ENCODE measurements around the gene PRTFDC1. TPM values are rescaled to one million over a fixed set of nuclear protein-coding genes. Genes with fewer than 3 reads are reported as not detected.
"Not testable (repeated sequence)": the region's sequence is repeated elsewhere in the genome, so short reads cannot be mapped to it uniquely, and the experiment has no call there.

Gene PRTFDC1
- total and polyA plus RNA-seq, 2 donors = 6.1 to 9.1 TPM

DNA sequence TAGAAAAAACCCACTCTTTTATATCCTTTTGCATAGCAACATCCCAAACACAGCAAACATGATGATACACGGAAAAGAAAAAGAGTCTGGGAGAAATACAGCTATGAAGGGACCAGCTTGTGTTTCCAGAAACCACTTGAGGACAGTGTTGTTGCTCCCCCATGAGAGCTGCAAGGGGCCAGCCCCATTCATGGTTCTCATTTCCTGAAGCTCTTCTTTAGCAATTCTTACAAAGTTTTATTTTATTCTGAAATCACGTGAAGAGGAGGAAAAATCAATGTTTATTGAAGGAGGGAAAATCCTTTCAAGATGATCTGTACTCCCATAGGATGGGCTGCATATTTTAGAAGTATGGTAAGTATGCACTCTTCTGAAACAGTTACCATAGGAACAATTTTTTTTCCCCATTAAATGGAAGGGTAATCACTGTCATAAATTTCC is 17.5 kb upstream of the PRTFDC1 start:
- WGBS = 97% methylated on average over 2 of the region's 2 CpGs
- H3K4me3 ChIP-seq (ENCODE audit: low read length in 2 of 2) = no peak overlapping the region
- no peaks in the 10 kb centered on the region for H3K36me3 ChIP-seq (ENCODE audit: control insufficient read depth in 2 of 2, insufficient read depth in 2 of 2, low read length in 1 of 2)
- H3K4me1 ChIP-seq (ENCODE audit: control insufficient read depth in 2 of 2, insufficient read depth in 2 of 2, low read length in 2 of 2) = no peaks in the 10 kb centered on the region
- peak overlapping the region in 1 of 2 donors; percentile 24 for H3K27ac ChIP-seq (ENCODE audit: low read depth in 1 of 2, low read length in 1 of 2)
- H3K9me3 ChIP-seq (ENCODE audit: control insufficient read depth in 2 of 2, insufficient read depth in 1 of 2, low read length in 1 of 2) = no peaks in the 10 kb centered on the region
- no peaks in the 10 kb centered on the region for H3K27me3 ChIP-seq (ENCODE audit: control insufficient read depth in 2 of 2, insufficient read depth in 1 of 2, low read length in 1 of 2)
- DNase-seq (ENCODE audit: low read depth in 6 of 9, low spot score in 9 of 9) = no peak

DNA sequence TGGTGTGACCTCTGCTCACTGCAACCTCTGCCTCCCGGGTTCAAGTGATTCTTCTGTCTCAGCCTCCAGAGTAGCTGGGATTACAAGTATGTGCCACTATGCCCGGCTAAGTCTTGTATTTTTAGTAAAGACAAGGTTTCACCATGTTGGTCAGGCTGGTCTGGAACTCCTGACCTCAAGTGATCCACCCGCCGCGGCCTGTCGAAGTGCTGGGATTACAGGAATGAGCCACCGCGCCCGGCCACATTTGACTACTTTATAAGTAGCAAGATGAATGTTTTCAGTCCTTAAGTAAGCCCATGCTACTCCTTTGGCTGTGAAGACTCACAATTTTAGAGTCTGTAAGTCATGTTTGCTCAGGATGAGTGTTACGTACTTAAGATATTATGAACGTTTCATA is 16.5 kb upstream of the PRTFDC1 start:
- H3K27me3 ChIP-seq (ENCODE audit: control insufficient read depth in 2 of 2, insufficient read depth in 1 of 2, low read length in 1 of 2); H3K4me1 ChIP-seq (ENCODE audit: control insufficient read depth in 2 of 2, insufficient read depth in 2 of 2, low read length in 2 of 2); H3K36me3 ChIP-seq (ENCODE audit: control insufficient read depth in 2 of 2, insufficient read depth in 2 of 2, low read length in 1 of 2); H3K27ac ChIP-seq (ENCODE audit: low read depth in 1 of 2, low read length in 1 of 2); H3K4me3 ChIP-seq (ENCODE audit: low read length in 2 of 2); DNase-seq (ENCODE audit: low read depth in 6 of 9, low spot score in 9 of 9); H3K9me3 ChIP-seq (ENCODE audit: control insufficient read depth in 2 of 2, insufficient read depth in 1 of 2, low read length in 1 of 2): not testable (repeated sequence)
- WGBS = 99% methylated on average over 11 of the region's 11 CpGs

- Histone ChIP-seq H3K4me1 (ENCODE audit: control insufficient read depth in 2 of 2, insufficient read depth in 2 of 2, low read length in 2 of 2) (no peaks in the 10 kb centered on the region), H3K9me3 (ENCODE audit: control insufficient read depth in 2 of 2, insufficient read depth in 1 of 2, low read length in 1 of 2) (no peaks in the 10 kb centered on the region), H3K27me3 (ENCODE audit: control insufficient read depth in 2 of 2, insufficient read depth in 1 of 2, low read length in 1 of 2) (no peaks in the 10 kb centered on the region), H3K4me3 (ENCODE audit: low read length in 2 of 2) (no peak overlapping the region), H3K27ac (ENCODE audit: low read depth in 1 of 2, low read length in 1 of 2) (no peak overlapping the region), H3K36me3 (ENCODE audit: control insufficient read depth in 2 of 2, insufficient read depth in 2 of 2, low read length in 1 of 2) (no peaks in the 10 kb centered on the region)
- 95% methylated on average over 7 of the region's 7 CpGs for WGBS
- DNase-seq (ENCODE audit: low read depth in 6 of 9, low spot score in 9 of 9) = no peak
Measured at GRCh38 chr10:24968349-24968748, 15.9 kb upstream of the PRTFDC1 start.

DNA sequence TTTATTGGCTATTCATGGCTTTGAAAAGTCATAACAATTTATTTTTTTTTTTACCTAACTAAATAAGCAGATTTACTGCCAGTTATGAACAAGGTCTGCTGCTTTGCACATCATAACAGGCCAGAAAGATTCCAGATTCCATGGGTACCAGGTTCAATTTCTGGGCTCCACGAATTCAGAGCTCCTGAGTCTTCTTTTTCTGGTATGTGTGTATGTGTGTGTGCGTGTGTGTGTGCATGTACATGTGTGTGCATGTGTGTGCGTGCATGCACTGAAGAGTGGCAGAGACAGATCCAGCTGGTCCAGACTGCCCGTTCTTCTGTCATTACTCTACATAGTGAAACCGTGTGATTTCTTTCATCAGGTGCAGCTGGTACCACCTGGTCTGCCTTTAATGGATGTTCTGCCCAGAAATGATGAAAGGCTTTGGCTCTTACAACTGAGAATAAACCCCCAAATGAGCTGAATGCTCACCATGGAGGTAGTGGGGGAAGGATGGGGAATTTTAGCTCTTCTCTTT is 14.6 kb upstream of the PRTFDC1 start:
- no peaks in the 10 kb centered on the region for H3K4me1 ChIP-seq (ENCODE audit: control insufficient read depth in 2 of 2, insufficient read depth in 2 of 2, low read length in 2 of 2)
- no peaks in the 10 kb centered on the region for H3K36me3 ChIP-seq (ENCODE audit: control insufficient read depth in 2 of 2, insufficient read depth in 2 of 2, low read length in 1 of 2)
- no peaks in the 10 kb centered on the region for H3K27me3 ChIP-seq (ENCODE audit: control insufficient read depth in 2 of 2, insufficient read depth in 1 of 2, low read length in 1 of 2)
- H3K27ac ChIP-seq (ENCODE audit: low read depth in 1 of 2, low read length in 1 of 2) = no peak overlapping the region
- no peak for DNase-seq (ENCODE audit: low read depth in 6 of 9, low spot score in 9 of 9)
- H3K4me3 ChIP-seq (ENCODE audit: low read length in 2 of 2) = no peak overlapping the region
- no peaks in the 10 kb centered on the region for H3K9me3 ChIP-seq (ENCODE audit: control insufficient read depth in 2 of 2, insufficient read depth in 1 of 2, low read length in 1 of 2)
- whole genome bisulfite sequencing = 95% methylated on average over 5 of the region's 5 CpGs

DNA sequence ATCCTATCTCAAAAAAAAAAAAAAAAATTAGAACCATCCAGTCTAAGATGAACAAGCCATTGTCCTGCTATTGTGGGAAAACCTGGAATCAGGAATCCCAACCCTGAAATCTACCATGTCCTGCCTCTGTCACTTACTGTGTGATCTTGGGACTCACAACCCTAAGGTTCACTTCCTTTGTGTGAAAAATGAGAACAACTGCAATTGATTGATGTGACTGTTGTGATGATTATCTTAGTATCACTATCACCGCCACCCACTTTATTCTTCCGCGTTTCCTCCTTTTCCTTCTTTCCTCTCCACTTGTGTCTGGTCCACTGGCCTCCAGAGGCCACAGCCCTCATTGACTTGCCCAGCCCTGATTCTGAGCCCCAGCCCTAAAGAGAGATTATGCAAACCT is 12.6 kb upstream of the PRTFDC1 start:
- 99% methylated on average over 3 of the region's 3 CpGs for WGBS
- Histone ChIP-seq H3K4me1 (ENCODE audit: control insufficient read depth in 2 of 2, insufficient read depth in 2 of 2, low read length in 2 of 2) (no peaks in the 10 kb centered on the region), H3K27ac (ENCODE audit: low read depth in 1 of 2, low read length in 1 of 2) (no peak overlapping the region), H3K9me3 (ENCODE audit: control insufficient read depth in 2 of 2, insufficient read depth in 1 of 2, low read length in 1 of 2) (no peaks in the 10 kb centered on the region), H3K36me3 (ENCODE audit: control insufficient read depth in 2 of 2, insufficient read depth in 2 of 2, low read length in 1 of 2) (no peaks in the 10 kb centered on the region), H3K27me3 (ENCODE audit: control insufficient read depth in 2 of 2, insufficient read depth in 1 of 2, low read length in 1 of 2) (no peaks in the 10 kb centered on the region), H3K4me3 (ENCODE audit: low read length in 2 of 2) (no peak overlapping the region)
- DNase-seq (ENCODE audit: low read depth in 6 of 9, low spot score in 9 of 9) = no peak

DNA sequence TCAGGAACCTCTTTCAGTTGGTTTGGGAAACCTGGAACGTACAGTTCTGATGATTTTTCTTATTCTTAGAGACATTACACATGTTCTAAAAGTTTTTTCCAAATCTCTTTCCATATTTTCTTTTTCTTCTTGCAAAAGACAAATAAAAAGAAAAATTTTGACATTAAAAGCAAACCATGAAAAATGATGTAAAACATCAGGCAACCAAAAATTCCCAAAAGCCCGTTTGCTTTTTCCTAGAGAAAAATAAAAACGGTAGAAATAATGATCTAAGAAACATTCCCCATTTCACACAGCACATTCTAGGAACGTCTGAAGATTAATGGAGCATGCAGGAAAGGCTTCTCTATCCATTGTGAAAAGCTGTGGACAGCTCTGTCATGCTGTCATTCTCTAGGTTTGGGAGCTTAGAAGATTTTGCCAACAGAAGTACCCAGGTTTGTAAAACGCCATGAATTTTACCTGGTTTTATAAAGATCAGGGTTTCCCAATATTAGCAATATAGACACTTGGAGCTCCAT is 11.2 kb upstream of the PRTFDC1 start:
- no peak for DNase-seq (ENCODE audit: low read depth in 6 of 9, low spot score in 9 of 9)
- Histone ChIP-seq H3K9me3 (ENCODE audit: control insufficient read depth in 2 of 2, insufficient read depth in 1 of 2, low read length in 1 of 2) (no peaks in the 10 kb centered on the region), H3K4me3 (ENCODE audit: low read length in 2 of 2) (no peak overlapping the region), H3K27ac (ENCODE audit: low read depth in 1 of 2, low read length in 1 of 2) (no peak overlapping the region), H3K27me3 (ENCODE audit: control insufficient read depth in 2 of 2, insufficient read depth in 1 of 2, low read length in 1 of 2) (no peaks in the 10 kb centered on the region), H3K4me1 (ENCODE audit: control insufficient read depth in 2 of 2, insufficient read depth in 2 of 2, low read length in 2 of 2) (no peaks in the 10 kb centered on the region), H3K36me3 (ENCODE audit: control insufficient read depth in 2 of 2, insufficient read depth in 2 of 2, low read length in 1 of 2) (no peaks in the 10 kb centered on the region)
- WGBS = 93% methylated on average over 5 of the region's 5 CpGs

DNA sequence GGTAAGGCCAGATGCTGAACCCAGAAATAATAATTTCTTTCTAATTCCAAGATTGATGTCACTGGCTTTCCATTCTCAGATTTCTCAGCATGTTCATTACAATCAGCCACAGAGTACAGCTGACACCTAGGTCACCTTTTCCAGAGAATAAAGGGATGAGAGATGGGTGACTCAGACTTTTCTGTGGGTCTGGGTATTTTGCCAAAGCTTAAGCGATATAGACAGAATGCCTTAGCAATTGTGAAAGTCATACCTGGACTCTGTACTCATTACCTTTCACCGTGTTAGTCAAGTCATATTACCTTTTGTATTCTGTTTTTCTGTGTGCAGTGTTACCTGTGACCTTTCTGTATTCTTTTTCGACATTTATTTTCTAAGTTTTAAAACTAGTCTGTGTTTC is 10.6 kb upstream of the PRTFDC1 start:
- Histone ChIP-seq H3K27me3 (ENCODE audit: control insufficient read depth in 2 of 2, insufficient read depth in 1 of 2, low read length in 1 of 2) (no peaks in the 10 kb centered on the region), H3K4me1 (ENCODE audit: control insufficient read depth in 2 of 2, insufficient read depth in 2 of 2, low read length in 2 of 2) (no peaks in the 10 kb centered on the region), H3K4me3 (ENCODE audit: low read length in 2 of 2) (no peak overlapping the region), H3K36me3 (ENCODE audit: control insufficient read depth in 2 of 2, insufficient read depth in 2 of 2, low read length in 1 of 2) (no peaks in the 10 kb centered on the region), H3K9me3 (ENCODE audit: control insufficient read depth in 2 of 2, insufficient read depth in 1 of 2, low read length in 1 of 2) (no peaks in the 10 kb centered on the region), H3K27ac (ENCODE audit: low read depth in 1 of 2, low read length in 1 of 2) (no peak overlapping the region)
- WGBS = 62% methylated on average over 3 of the region's 3 CpGs
- DNase-seq (ENCODE audit: low read depth in 6 of 9, low spot score in 9 of 9) = no peak

DNA sequence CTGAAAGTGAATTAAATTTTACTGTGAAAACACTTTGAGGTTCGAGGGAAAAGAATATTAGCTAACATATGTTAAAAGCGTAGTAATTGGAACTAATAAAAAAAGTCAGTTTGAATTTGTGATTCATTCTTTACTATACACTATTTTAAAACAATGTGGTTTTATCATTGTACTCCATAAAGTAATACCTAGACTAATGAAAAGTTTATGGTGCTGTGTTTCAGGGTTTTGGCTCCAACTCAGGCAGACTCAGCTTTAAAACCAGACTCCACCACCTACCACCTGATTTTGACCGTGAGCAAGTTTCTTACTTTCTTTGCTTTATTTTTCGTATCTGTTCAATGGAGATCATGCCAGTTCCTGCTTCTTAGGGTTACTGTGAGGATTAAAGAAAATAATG is 9.2 kb upstream of the PRTFDC1 start:
- Histone ChIP-seq H3K27ac (ENCODE audit: low read depth in 1 of 2, low read length in 1 of 2) (no peak overlapping the region), H3K9me3 (ENCODE audit: control insufficient read depth in 2 of 2, insufficient read depth in 1 of 2, low read length in 1 of 2) (no peaks in the 10 kb centered on the region), H3K4me1 (ENCODE audit: control insufficient read depth in 2 of 2, insufficient read depth in 2 of 2, low read length in 2 of 2) (no peaks in the 10 kb centered on the region), H3K4me3 (ENCODE audit: low read length in 2 of 2) (no peak overlapping the region), H3K27me3 (ENCODE audit: control insufficient read depth in 2 of 2, insufficient read depth in 1 of 2, low read length in 1 of 2) (no peaks in the 10 kb centered on the region), H3K36me3 (ENCODE audit: control insufficient read depth in 2 of 2, insufficient read depth in 2 of 2, low read length in 1 of 2) (no peaks in the 10 kb centered on the region)
- WGBS = 97% methylated on average over 4 of the region's 4 CpGs
- DNase-seq (ENCODE audit: low read depth in 6 of 9, low spot score in 9 of 9) = no peak

DNA sequence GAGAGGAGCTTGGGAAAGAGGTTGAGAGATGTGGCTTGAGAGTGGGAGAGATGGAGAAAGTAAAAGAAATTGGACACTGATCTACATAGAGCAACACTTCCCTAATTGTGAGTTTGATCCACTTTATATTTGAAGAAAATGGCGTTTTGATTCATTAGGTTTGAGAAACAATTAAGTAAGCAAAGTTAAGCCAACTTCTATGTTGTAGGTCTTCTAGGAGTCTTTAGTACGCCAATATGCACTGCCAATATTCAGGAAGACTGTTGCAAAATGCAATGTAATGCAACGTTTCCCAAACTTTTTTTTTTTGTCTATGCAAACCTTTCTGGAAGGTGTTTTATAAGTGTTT is 7.0 kb upstream of the PRTFDC1 start:
- Histone ChIP-seq H3K4me1 (ENCODE audit: control insufficient read depth in 2 of 2, insufficient read depth in 2 of 2, low read length in 2 of 2) (no peaks in the 10 kb centered on the region), H3K4me3 (ENCODE audit: low read length in 2 of 2) (no peak overlapping the region), H3K27ac (ENCODE audit: low read depth in 1 of 2, low read length in 1 of 2) (no peak overlapping the region), H3K36me3 (ENCODE audit: control insufficient read depth in 2 of 2, insufficient read depth in 2 of 2, low read length in 1 of 2) (no peaks in the 10 kb centered on the region), H3K27me3 (ENCODE audit: control insufficient read depth in 2 of 2, insufficient read depth in 1 of 2, low read length in 1 of 2) (no peaks in the 10 kb centered on the region), H3K9me3 (ENCODE audit: control insufficient read depth in 2 of 2, insufficient read depth in 1 of 2, low read length in 1 of 2) (no peaks in the 10 kb centered on the region)
- DNase-seq (ENCODE audit: low read depth in 6 of 9, low spot score in 9 of 9) = no peak
- 93% methylated on average over 3 of the region's 3 CpGs for WGBS

Data from thymus (tissue), 11 donors.